BE2C (cell line): ENCODE data around the gene ZNF329.

Experiments used
- DNase-seq: peaks from one replicate; pipeline ENCODE4 v3.0.0-alpha.2; 2020
- H3K27me3 ChIP-seq: fragments of 250-450 bp; sonication (Bioruptor Pico); 2 replicates; pipeline ENCODE4 v1.5.1; 2020; ENCODE audit warnings: mild to moderate bottlenecking
- H3K36me3 ChIP-seq: fragments of 250-450 bp; sonication (Bioruptor Pico); 2 replicates; pipeline ENCODE4 v1.5.1; 2020; ENCODE audit warnings: mild to moderate bottlenecking
- H3K4me1 ChIP-seq: fragments of 250-450 bp; sonication (Bioruptor Pico); 2 replicates; pipeline ENCODE4 v1.5.1; 2020
- H3K4me3 ChIP-seq: 2 replicates; pipeline ENCODE4 v1.5.1; 2011; ENCODE audit warnings: low read depth, low read length
- H3K9me3 ChIP-seq: fragments of 250-450 bp; sonication (Bioruptor Pico); 2 replicates; pipeline ENCODE4 v1.5.1; 2020
- CTCF ChIP-seq: IDR thresholded peaks from 2 replicates; pipeline ENCODE4 v1.5.1; 2012; ENCODE audit warnings: mild to moderate bottlenecking, low read depth, low read length

The ZNF329 gene

DNA sequence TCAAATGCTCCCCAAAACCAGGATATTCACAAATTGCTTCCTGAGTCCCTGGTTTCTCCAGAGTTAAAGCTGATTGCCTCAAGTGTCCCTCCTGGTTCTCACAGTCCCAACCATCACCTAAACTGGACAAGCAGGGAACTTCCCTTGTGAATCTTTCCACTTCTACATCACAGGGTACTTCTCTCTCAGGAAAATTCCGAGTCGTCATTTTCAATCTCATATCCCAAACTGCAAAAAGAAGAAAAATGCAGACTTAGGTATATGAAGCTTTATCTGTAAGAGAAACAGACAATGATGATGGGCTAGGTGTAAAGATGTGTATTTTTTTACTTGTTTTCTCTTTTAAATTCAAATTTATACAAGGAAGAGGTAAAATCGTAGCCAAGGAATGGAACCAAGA is 21.3 kb downstream of the ZNF329 start:
- Histone ChIP-seq H3K36me3 (peaks cover 28% of the 10 kb centered on the region), H3K4me1 (no peaks in the 10 kb centered on the region), H3K4me3 (no peak overlapping the region), H3K9me3 (peaks cover 27% of the 10 kb centered on the region), H3K27me3 (no peaks in the 10 kb centered on the region)
- no peak for TF ChIP-seq CTCF
- no peak for DNase-seq

DNA sequence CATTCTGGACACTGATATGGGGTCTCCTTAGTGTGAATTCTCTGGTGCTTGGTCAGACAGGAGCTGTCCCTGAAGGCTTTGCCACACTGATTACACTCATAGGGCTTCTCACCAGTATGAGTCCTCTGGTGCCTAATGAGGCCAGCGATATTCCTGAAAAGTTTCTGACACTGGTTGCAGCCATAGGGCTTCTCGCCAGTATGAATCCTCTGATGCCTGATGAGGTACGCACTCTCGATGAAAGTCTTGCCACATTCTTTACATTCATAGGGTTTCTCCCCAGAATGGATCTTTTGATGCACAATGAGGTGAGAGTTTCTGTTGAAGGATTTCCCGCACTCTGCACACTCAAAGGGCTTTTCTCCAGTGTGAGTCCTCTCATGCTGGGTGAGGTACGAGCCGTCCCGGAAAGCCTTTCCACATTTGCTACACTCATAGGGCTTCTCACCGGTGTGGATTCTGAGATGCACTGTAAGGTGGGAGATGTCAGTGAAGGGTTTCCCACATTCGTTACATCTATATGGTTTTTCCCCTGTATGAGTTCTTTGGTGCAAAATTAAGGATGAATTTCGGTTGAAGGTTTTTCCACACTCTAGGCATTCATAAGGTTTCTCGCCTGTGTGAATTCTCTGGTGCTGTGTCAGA is 22.4 kb downstream of the ZNF329 start:
- H3K36me3 ChIP-seq = peaks cover 28% of the 10 kb centered on the region
- TF ChIP-seq CTCF = no peak
- peaks cover 27% of the 10 kb centered on the region for H3K9me3 ChIP-seq
- DNase-seq = no peak
- H3K27me3 ChIP-seq = no peaks in the 10 kb centered on the region
- no peak overlapping the region for H3K4me3 ChIP-seq
- H3K4me1 ChIP-seq = no peaks in the 10 kb centered on the region

- H3K27me3 ChIP-seq = no peaks in the 10 kb centered on the region
- H3K4me3 ChIP-seq = no peak overlapping the region
- peaks cover 14% of the 10 kb centered on the region for H3K36me3 ChIP-seq
- TF ChIP-seq CTCF = no peak
- no peak for DNase-seq
- H3K4me1 ChIP-seq = no peaks in the 10 kb centered on the region
- H3K9me3 ChIP-seq = peaks cover 12% of the 10 kb centered on the region
Observed at GRCh38 chr19:58123354-58123753, 27.2 kb downstream of the ZNF329 start.

- no peak for DNase-seq
- H3K4me1 ChIP-seq = no peaks in the 10 kb centered on the region
- no peak for TF ChIP-seq CTCF
- H3K36me3 ChIP-seq = no peaks in the 10 kb centered on the region
- H3K27me3 ChIP-seq = no peaks in the 10 kb centered on the region
- no peaks in the 10 kb centered on the region; the same call in none of the 2 replicates for H3K9me3 ChIP-seq
- no peak overlapping the region for H3K4me3 ChIP-seq
Observed at GRCh38 chr19:58118979-58119733, 31.4 kb downstream of the ZNF329 start.

- no peaks in the 10 kb centered on the region; the same call in none of the 2 replicates for H3K9me3 ChIP-seq
- H3K27me3 ChIP-seq = no peaks in the 10 kb centered on the region
- DNase-seq = no peak
- no peak for TF ChIP-seq CTCF
- H3K4me1 ChIP-seq = no peaks in the 10 kb centered on the region
- no peak overlapping the region for H3K4me3 ChIP-seq
- no peaks in the 10 kb centered on the region for H3K36me3 ChIP-seq
Observed at GRCh38 chr19:58117841-58118575, 32.6 kb downstream of the ZNF329 start.

- Histone ChIP-seq H3K4me3 (no peak overlapping the region), H3K9me3 (peaks cover 8% of the 10 kb centered on the region), H3K27me3 (no peaks in the 10 kb centered on the region), H3K36me3 (no peaks in the 10 kb centered on the region), H3K4me1 (no peaks in the 10 kb centered on the region)
- no peak for TF ChIP-seq CTCF
- no peak for DNase-seq
Observed at GRCh38 chr19:58108546-58108817, 42.1 kb downstream of the ZNF329 start.
